Measurements from ENCODE around the gene IFT172.

IFT172 gene

GRCh38 chr2:27494284-27494943 lies 4.9 kb upstream of the IFT172 start:
- H2AFZ ChIP-seq (ENCODE audit: low read depth, low read length) = no peak overlapping the region
- no peak overlapping the region for H3K9ac ChIP-seq (ENCODE audit: low read length)
- no peaks in the 10 kb centered on the region for H3K36me3 ChIP-seq (replicated peaks; ENCODE audit: low read depth, low read length)
- H3K4me2 ChIP-seq (ENCODE audit: low read length) = no peak overlapping the region
- no peak overlapping the region for H3K4me3 ChIP-seq (ENCODE audit: low read length)
- no peak overlapping the region for H3K27ac ChIP-seq (ENCODE audit: low read length)
- H3K79me2 ChIP-seq (ENCODE audit: low read length) = no peaks in the 10 kb centered on the region
- H3K27me3 ChIP-seq (ENCODE audit: low read depth, low read length) = 0 out of 2 replicates have a peak, but pooled peaks cover 4% of the 10 kb centered on the region
- no peak for TF ChIP-seq CTCF (IDR thresholded peaks at IDR 0.05; ENCODE audit: low read depth, low read length)
- peaks cover 4% of the 10 kb centered on the region; the same call in 1 of the 2 replicates for H3K4me1 ChIP-seq (ENCODE audit: low read length)
- H3K9me3 ChIP-seq (ENCODE audit: insufficient read depth, low read length) = no peaks in the 10 kb centered on the region
- H4K20me1 ChIP-seq (ENCODE audit: insufficient read depth, low read length) = no peaks in the 10 kb centered on the region

GRCh38 chr2:27493948-27494283 lies 4.4 kb upstream of the IFT172 start:
- no peak overlapping the region for H2AFZ ChIP-seq (ENCODE audit: low read depth, low read length)
- peaks cover 7% of the 10 kb centered on the region for H3K4me1 ChIP-seq (ENCODE audit: low read length)
- H4K20me1 ChIP-seq (ENCODE audit: insufficient read depth, low read length) = no peaks in the 10 kb centered on the region
- no peaks in the 10 kb centered on the region for H3K9me3 ChIP-seq (ENCODE audit: insufficient read depth, low read length)
- H3K36me3 ChIP-seq (replicated peaks; ENCODE audit: low read depth, low read length) = no peaks in the 10 kb centered on the region
- no peak overlapping the region for H3K4me3 ChIP-seq (ENCODE audit: low read length)
- H3K27ac ChIP-seq (ENCODE audit: low read length) = no peak overlapping the region
- no peak overlapping the region for H3K9ac ChIP-seq (ENCODE audit: low read length)
- no peak overlapping the region for H3K4me2 ChIP-seq (ENCODE audit: low read length)
- H3K27me3 ChIP-seq (ENCODE audit: low read depth, low read length) = 0 out of 2 replicates have a peak, but pooled peaks cover 2% of the 10 kb centered on the region
- TF ChIP-seq EZH2phosphoT487 (IDR thresholded peaks at IDR 0.05; ENCODE audit: low read depth) = no peak
- no peak for TF ChIP-seq CTCF (IDR thresholded peaks at IDR 0.05; ENCODE audit: low read depth, low read length)
- H3K79me2 ChIP-seq (ENCODE audit: low read length) = no peaks in the 10 kb centered on the region

DNA sequence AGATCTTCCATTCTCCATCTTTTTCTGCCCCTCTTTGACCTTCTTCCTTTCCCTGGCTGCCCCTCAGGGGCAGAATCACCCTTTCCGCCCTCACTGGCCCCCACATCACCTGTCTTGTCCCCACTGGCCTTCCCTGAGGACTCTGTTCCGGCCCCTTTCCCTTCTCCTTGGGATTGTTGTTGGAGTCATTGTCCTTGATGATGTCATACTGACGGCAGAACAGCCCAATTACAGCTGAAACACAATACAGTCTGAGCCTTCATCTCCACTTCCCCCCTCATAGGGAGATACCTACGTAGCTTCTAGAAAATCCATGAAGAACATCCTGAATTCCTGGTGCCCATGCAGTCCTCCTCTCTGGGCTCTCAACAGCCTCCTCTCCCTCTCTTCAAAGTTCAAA lies 3.0 kb upstream of the IFT172 start:
- no peaks in the 10 kb centered on the region for H3K79me2 ChIP-seq (ENCODE audit: low read length)
- TF ChIP-seq EZH2phosphoT487 (IDR thresholded peaks at IDR 0.05; ENCODE audit: low read depth) = no peak
- no peak for TF ChIP-seq CTCF (IDR thresholded peaks at IDR 0.05; ENCODE audit: low read depth, low read length)
- H3K4me2 ChIP-seq (ENCODE audit: low read length) = no peak overlapping the region
- no peak overlapping the region for H3K9ac ChIP-seq (ENCODE audit: low read length)
- H3K4me1 ChIP-seq (ENCODE audit: low read length) = peaks cover 10% of the 10 kb centered on the region
- H2AFZ ChIP-seq (ENCODE audit: low read depth, low read length) = no peak overlapping the region
- H3K9me3 ChIP-seq (ENCODE audit: insufficient read depth, low read length) = no peaks in the 10 kb centered on the region
- no peak overlapping the region for H3K27ac ChIP-seq (ENCODE audit: low read length)
- H3K4me3 ChIP-seq (ENCODE audit: low read length) = no peak overlapping the region
- no peaks in the 10 kb centered on the region for H4K20me1 ChIP-seq (ENCODE audit: insufficient read depth, low read length)
- H3K36me3 ChIP-seq (replicated peaks; ENCODE audit: low read depth, low read length) = no peaks in the 10 kb centered on the region
- H3K27me3 ChIP-seq (ENCODE audit: low read depth, low read length) = 0 out of 2 replicates have a peak, but pooled peaks cover 2% of the 10 kb centered on the region

GRCh38 chr2:27489118-27489497 lies 435 bp downstream of the IFT172 start:
- Histone ChIP-seq H3K9ac (ENCODE audit: low read length) (peak overlapping the region; percentile 50), H3K27ac (ENCODE audit: low read length) (no peak overlapping the region), H3K4me2 (ENCODE audit: low read length) (peak overlapping the region; percentile 63), H3K4me1 (ENCODE audit: low read length) (peaks cover 10% of the 10 kb centered on the region), H3K27me3 (ENCODE audit: low read depth, low read length) (no peaks in the 10 kb centered on the region), H4K20me1 (ENCODE audit: insufficient read depth, low read length) (no peaks in the 10 kb centered on the region), H3K79me2 (ENCODE audit: low read length) (no peaks in the 10 kb centered on the region), H3K9me3 (ENCODE audit: insufficient read depth, low read length) (no peaks in the 10 kb centered on the region), H2AFZ (ENCODE audit: low read depth, low read length) (peak overlapping the region; percentile 92), H3K36me3 (replicated peaks; ENCODE audit: low read depth, low read length) (no peaks in the 10 kb centered on the region), H3K4me3 (ENCODE audit: low read length) (peak overlapping the region; percentile 91)
- TF ChIP-seq EZH2phosphoT487 (IDR thresholded peaks at IDR 0.05; ENCODE audit: low read depth) (no peak), CTCF (IDR thresholded peaks at IDR 0.05; ENCODE audit: low read depth, low read length) (no peak)

All from OCI-LY3 (cell line).